K562 (cell line): Measurements from ENCODE around the gene ADAMTS15. TPM values are rescaled to one million over a fixed set of nuclear protein-coding genes. Genes with fewer than 3 reads are reported as not detected.

Source experiments
- ATAC-seq: fragments of 200-7000 bp; cut with Tn5 transposase; 3 replicates; pipeline ENCODE4 v1.9.1; 2020; ENCODE audit warnings: moderate library complexity
- BruUV-seq: library from RNA; stranded (reverse); fragments of 400-500 nt; replicated peaks from 2 replicates; lab custom pipeline; 2021; lab: Mats Ljungman, UMichigan
- CTCF ChIA-PET: fragments of 300-600 bp; formaldehyde crosslinking; extraction: SDS; loops from one replicate; lab custom pipeline; 2021; ENCODE audit warnings: low intra/inter-chr PET ratio; lab: Yijun Ruan, JAX
- POLR2A ChIA-PET: fragments of 300-600, 350-650 bp; sonication (Branson Sonifier 250); formaldehyde crosslinking; extraction: SDS; loops from one replicate; lab custom pipeline; 2021; ENCODE audit warnings: antibody characterized with exemption, inconsistent platforms; lab: Yijun Ruan, JAX
- DNase-seq, 4 experiments: peaks; one replicate each; pipeline versions ENCODE4 v3.0.0 to v3.0.0-alpha.2; 2011 to 2018; ENCODE audit warnings: low spot score in 3 of 4, mixed read lengths in 3 of 4; ENCODE audit errors: extremely low read depth in 1 of 4
- FAIRE-seq: peaks from 2 replicates; lab custom pipeline; 2011; peaks lifted over from hg19 to GRCh38; lab: Jason Lieb, UNC
- H2AFZ ChIP-seq: 2 replicates; pipeline ENCODE4 v1.6.0; 2011; ENCODE audit warnings: low read depth, low read length, control low read depth, inconsistent platforms
- H3K27ac ChIP-seq: fragments of 200-600 bp; 3 replicates; pipeline ENCODE4 v1.8.0; 2011; ENCODE audit warnings: low read depth, mild to moderate bottlenecking, control low read depth, inconsistent platforms, low read length, moderate library complexity, mixed read lengths; ENCODE audit errors: extremely low read depth
- H3K27me3 ChIP-seq, 2 experiments: fragments of 300-600 bp in 1 of 2; 2 replicates in 1 of 2; 3 replicates in 1 of 2; pipeline versions ENCODE4 v1.6.0 to v1.8.0; 2011; ENCODE audit warnings: inconsistent platforms in 2 of 2, low read length in 2 of 2, mild to moderate bottlenecking in 1 of 2, mixed read lengths in 1 of 2, moderate library complexity in 1 of 2; ENCODE audit not compliant: control insufficient read depth in 2 of 2, insufficient read depth in 2 of 2
- H3K36me3 ChIP-seq: fragments of 300-600 bp; 3 replicates; pipeline ENCODE4 v1.8.0; 2011; ENCODE audit warnings: mild to moderate bottlenecking, low read length, inconsistent platforms; ENCODE audit not compliant: control insufficient read depth, insufficient read depth
- H3K4me1 ChIP-seq, 2 experiments: fragments of 200-600 bp in 1 of 2; replicated peaks in 1 of 2; 2 replicates in 1 of 2; 3 replicates in 1 of 2; pipeline versions ENCODE4 v1.5.1 to v1.8.0; 2011; ENCODE audit warnings: inconsistent platforms in 2 of 2, low read length in 2 of 2, mild to moderate bottlenecking in 1 of 2, mixed read lengths in 1 of 2, moderate library complexity in 1 of 2; ENCODE audit not compliant: control insufficient read depth in 2 of 2, insufficient read depth in 2 of 2
- H3K4me2 ChIP-seq: 2 replicates; pipeline ENCODE4 v1.6.1; 2011; ENCODE audit warnings: low read length, control low read depth, inconsistent platforms, mixed read lengths; ENCODE audit not compliant: insufficient read depth
- H3K4me3 ChIP-seq: fragments of 200-600 bp; sonication (generic), shearing (Covaris generic); 2 replicates; pipeline ENCODE4 v1.5.1; 2016; ENCODE audit warnings: control low read depth, inconsistent platforms
- H3K79me2 ChIP-seq: fragments of 200-600 bp; 3 replicates; pipeline ENCODE4 v1.8.0; 2011; ENCODE audit warnings: low read length, inconsistent platforms; ENCODE audit not compliant: control insufficient read depth, insufficient read depth
- H3K9ac ChIP-seq, 2 experiments: 2 replicates each; pipeline versions ENCODE4 v1.6.0 to v1.6.1; 2011; ENCODE audit warnings: low read depth in 2 of 2, low read length in 2 of 2, control low read depth in 1 of 2, inconsistent platforms in 1 of 2, mild to moderate bottlenecking in 1 of 2, mixed read lengths in 1 of 2; ENCODE audit not compliant: insufficient read depth in 1 of 2
- H3K9me1 ChIP-seq: one replicate; pipeline ENCODE4 v1.6.0; 2011; ENCODE audit warnings: inconsistent platforms, mild to moderate bottlenecking, low read length, moderate library complexity; ENCODE audit not compliant: control insufficient read depth, insufficient read depth
- H3K9me3 ChIP-seq: replicated peaks from 2 replicates; pipeline ENCODE4 v1.5.1; 2011; ENCODE audit warnings: low read depth, low read length, inconsistent platforms; ENCODE audit not compliant: control insufficient read depth, insufficient read depth
- H4K20me1 ChIP-seq: replicated peaks from 2 replicates; pipeline ENCODE4 v1.6.1; 2011; ENCODE audit warnings: low read length, inconsistent platforms, mixed read lengths; ENCODE audit not compliant: control insufficient read depth, insufficient read depth
- CTCF ChIP-seq, 3 experiments: IDR thresholded peaks in 2 of 3; conservative IDR thresholded peaks in 1 of 3; 2 replicates each; pipeline ENCODE4 v1.5.1; 2011 to 2012; ENCODE audit warnings: low read length in 3 of 3, mild to moderate bottlenecking in 3 of 3, control low read depth in 2 of 3, improper control_type of control experiment in 1 of 3, inconsistent platforms in 1 of 3, low read depth in 1 of 3, mixed read lengths in 1 of 3, moderate library complexity in 1 of 3; ENCODE audit not compliant: insufficient read depth in 2 of 3
- MEF2D ChIP-seq: conservative IDR thresholded peaks from 2 replicates; pipeline ENCODE4 v1.6.1; 2016; ENCODE audit warnings: low read depth, missing genetic modification characterization, missing compliant biosample characterization
- NFATC3 ChIP-seq: fragments of 450-650 bp; IDR thresholded peaks from 2 replicates; pipeline ENCODE4 v1.6.1; 2017; ENCODE audit warnings: mild to moderate bottlenecking
- NFYB ChIP-seq: IDR thresholded peaks from 2 replicates; pipeline ENCODE4 v1.6.1; 2011; ENCODE audit warnings: mild to moderate bottlenecking, moderate library complexity; ENCODE audit not compliant: insufficient read length; ENCODE audit errors: extremely low read depth
- PREB ChIP-seq: sonication (generic); formaldehyde crosslinking; IDR thresholded peaks from 2 replicates; pipeline ENCODE4 v1.8.1; 2023; ENCODE audit warnings: mild to moderate bottlenecking, missing genetic modification reagents
- RAD21 ChIP-seq, 2 experiments: fragments of 250-450 bp in 1 of 2; fragments of 450-650 bp in 1 of 2; sonication (Bioruptor Pico) in 1 of 2; formaldehyde crosslinking in 1 of 2; IDR thresholded peaks in 1 of 2; conservative IDR thresholded peaks in 1 of 2; 2 replicates each; pipeline versions ENCODE4 v1.4.0 to v1.8.0; 2020 to 2022; ENCODE audit warnings: mild to moderate bottlenecking in 2 of 2, moderate library complexity in 1 of 2
- ZBTB7A ChIP-seq: IDR thresholded peaks from 2 replicates; pipeline ENCODE4 v1.6.1; 2011; ENCODE audit warnings: low read depth, mild to moderate bottlenecking, low read length, moderate library complexity, borderline replicate concordance; ENCODE audit not compliant: control insufficient read depth
- ZNF282 ChIP-seq: sonication (generic); formaldehyde crosslinking; IDR thresholded peaks from 2 replicates; pipeline ENCODE4 v1.8.1; 2023; ENCODE audit warnings: missing genetic modification reagents
- WGBS: fragments of 100-300 bp; shearing (Covaris generic); methylation state at CpG from one replicate; pipeline ENCODE4 v1.1.6; 2016; ENCODE audit warnings: low coverage, mixed read lengths; ENCODE audit not compliant: insufficient coverage; ENCODE audit errors: missing lambda C conversion rate; 5-methylcytosine and 5-hydroxymethylcytosine counted together
- in situ Hi-C: fragments of 300-500 bp; cut with MboI; formaldehyde crosslinking; loops from 4 replicates; pipeline ENCODE4 v1.15.0; 2018; ENCODE audit warnings: inconsistent platforms, mixed read lengths
- intact Hi-C: fragments of 100-400 bp; cut with micrococcal nuclease; formaldehyde crosslinking; loops from 2 replicates; pipeline ENCODE4 v1.14.2; 2022
- polyA plus RNA-seq, 8 experiments: library from polyadenylated mRNA; depleted of rRNA in 4 of 8; stranded (reverse) in 5 of 8; unstranded in 3 of 8; fragments of >200 nt; fragmentation: Nextera tagmentation in 2 of 8; fragmentation: Illumina TruSeq in 1 of 8; extraction: Ambion mirVana in 2 of 8; extraction: Trizol in 1 of 8; gene quantifications; 2 replicates each; pipeline versions ENCODE4 v1.2.1 to v1.2.3, GENCODE V29; 2011 to 2014; ENCODE audit warnings: inconsistent platforms in 1 of 8, missing spikeins in 1 of 8
- total RNA-seq, 7 experiments: library from RNA; depleted of rRNA in 6 of 7; stranded (reverse); fragments of >200 nt in 6 of 7; fragmentation: Illumina TruSeq in 2 of 7; extraction: Trizol in 2 of 7; gene quantifications; 2 replicates each; pipeline versions ENCODE4 v1.2.1 to v1.2.3, GENCODE V29; 2011 to 2021; ENCODE audit warnings: low replicate concordance in 1 of 7

ADAMTS15 gene
- total and polyA plus RNA-seq, 9 of the 15 experiments (the other 6 are each of a cell fraction or from before 2014, with no cell fraction given): 0.04 TPM; not detected in 8

GRCh38 chr11:130449996-130450769, 1.7 kb downstream of the ADAMTS15 start:
- Histone ChIP-seq H3K36me3 (no peaks in the 10 kb centered on the region), H3K4me3 (no peak overlapping the region), H3K9ac (no peak overlapping the region), H2AFZ (no peak overlapping the region), H3K27ac (no peak overlapping the region), H3K9me3 (no peaks in the 10 kb centered on the region), H3K79me2 (no peaks in the 10 kb centered on the region), H4K20me1 (no peaks in the 10 kb centered on the region), H3K4me2 (no peak overlapping the region), H3K27me3 (peaks cover 0 to 32% of the 10 kb centered on the region in 2 experiments; a peak in 2 of 5 replicates), H3K9me1 (no peaks in the 10 kb centered on the region), H3K4me1 (peaks cover 0 to 7% of the 10 kb centered on the region in 2 experiments; a peak in 1 of 5 replicates)
- no TSS peak for BruUV-seq
- in situ Hi-C loops (no loop called here), intact Hi-C loops (no loop called here)
- DNase-seq (peak in 3 of 4 experiments; percentile 5 to 42 (median 36)), ATAC-seq (peak; percentile 76), FAIRE-seq (no peak)
- ChIA-PET CTCF (interaction anchor here (1.2 kb wide), 1 partner anchor 412 kb away, joined by 4 read pairs; no protein-coding TSS in a partner anchor), POLR2A (interaction anchor here (0.8 kb wide), 1 partner anchor 12 kb away, joined by 3 read pairs; no protein-coding TSS in a partner anchor)
- 12% methylated on average over 27 of the region's 34 CpGs for whole genome bisulfite sequencing
- no peak for TF ChIP-seq RAD21 (CRISPR knock-in tag; conservative IDR thresholded peaks at IDR 0.05 in 1 of 2, IDR thresholded peaks at IDR 0.05 in 1 of 2)
- peak; percentile 24 for TF ChIP-seq NFYB
- TF ChIP-seq NFATC3: no peak
- TF ChIP-seq ZNF282 (CRISPR knock-in tag): no peak
- no peak for TF ChIP-seq PREB
- TF ChIP-seq MEF2D (tag): no peak
- TF ChIP-seq ZBTB7A: no peak
- TF ChIP-seq CTCF (IDR thresholded peaks at IDR 0.05 in 2 of 3, conservative IDR thresholded peaks at IDR 0.05 in 1 of 3; ENCODE audit: insufficient read depth in 2 of 3, low read depth in 1 of 3, low read length in 3 of 3): peak; percentile 14 to 36 (median 29); a peak in 2 of 6 replicates
